Right ventricle myocardium inferior (tissue), 1 donor: Measurements from ENCODE around the gene DNAJA3. TPM values are rescaled to one million over a fixed set of nuclear protein-coding genes. Genes with fewer than 3 reads are reported as not detected.

Experiments
- ATAC-seq: fragments of 200-7000 bp; cut with Tn5 transposase; one replicate; pipeline ENCODE4 v1.9.1; 2020; ENCODE audit warnings: mild to moderate bottlenecking, moderate library complexity
- DNase-seq: peaks from one replicate; pipeline ENCODE4 v3.0.0; 2021; ENCODE audit errors: missing footprints
- intact Hi-C: fragments of 100-400 bp; cut with DNase I; formaldehyde crosslinking; loops from one replicate; pipeline ENCODE4 v1.11.0; 2022
- total RNA-seq: library from RNA; stranded (reverse); fragmentation: NEBNext Ultra II Directional; extraction: Animal tissue kit (Norgen Biotek cat#: 25700); gene quantifications from one replicate; pipeline ENCODE4 v1.2.1, GENCODE V29; 2021
- donor health status: DM: no; HTN: yes; CAD: no; lungs with severe emphysema.

The DNAJA3 gene
- total RNA-seq, 1 donor from 2014 or later: 71.4 TPM

DNA sequence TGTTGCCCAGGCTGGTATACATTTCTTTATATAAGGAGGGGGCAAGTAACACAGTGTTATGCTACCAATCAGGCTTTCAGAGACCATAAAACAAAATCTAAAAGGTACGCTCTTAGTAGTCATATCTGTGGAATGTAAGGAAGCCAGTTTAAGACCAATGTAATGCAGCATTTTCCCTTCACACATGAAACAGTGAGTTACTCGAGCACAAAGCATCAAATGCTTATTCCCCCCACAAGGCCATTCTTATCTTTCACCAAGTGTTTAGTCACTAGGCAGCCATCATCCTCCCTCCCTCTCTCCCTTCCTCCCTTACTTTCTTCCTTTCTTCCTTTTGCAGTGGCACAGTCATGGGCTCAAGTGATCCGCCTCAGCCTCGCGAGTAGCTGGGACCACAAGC, 63.4 kb downstream of the DNAJA3 start:
- DNase-seq (no peak), ATAC-seq (no peak)
- intact Hi-C loops: no loop called here

DNA sequence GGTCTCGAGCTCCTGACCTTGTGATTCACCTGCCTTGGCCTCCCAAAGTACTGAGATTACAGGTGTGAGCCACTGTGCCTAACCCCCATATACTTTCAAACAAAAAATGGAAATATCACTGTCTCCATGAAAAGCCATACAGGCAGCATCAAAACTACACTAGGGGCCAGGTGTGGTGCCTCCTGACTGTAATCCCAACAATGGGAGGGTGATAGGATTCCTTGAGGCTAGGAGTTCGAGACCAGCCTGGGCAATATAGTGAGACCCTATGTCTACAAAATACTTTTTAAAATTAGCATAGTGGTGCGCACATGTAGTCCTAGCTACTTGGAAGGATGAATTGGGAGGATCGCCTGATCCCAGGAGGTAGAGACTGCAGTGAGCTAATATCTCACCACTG, 66.2 kb downstream of the DNAJA3 start:
- DNase-seq (no peak), ATAC-seq (no peak)
- intact Hi-C loops: no loop called here

GRCh38 chr16:4494746-4495490, 69.2 kb downstream of the DNAJA3 start:
- ATAC-seq (no peak), DNase-seq (no peak)
- intact Hi-C loops: no loop called here

- ATAC-seq: no peak
Measured at GRCh38 chr16:4495766-4496165, 70.1 kb downstream of the DNAJA3 start.

DNA sequence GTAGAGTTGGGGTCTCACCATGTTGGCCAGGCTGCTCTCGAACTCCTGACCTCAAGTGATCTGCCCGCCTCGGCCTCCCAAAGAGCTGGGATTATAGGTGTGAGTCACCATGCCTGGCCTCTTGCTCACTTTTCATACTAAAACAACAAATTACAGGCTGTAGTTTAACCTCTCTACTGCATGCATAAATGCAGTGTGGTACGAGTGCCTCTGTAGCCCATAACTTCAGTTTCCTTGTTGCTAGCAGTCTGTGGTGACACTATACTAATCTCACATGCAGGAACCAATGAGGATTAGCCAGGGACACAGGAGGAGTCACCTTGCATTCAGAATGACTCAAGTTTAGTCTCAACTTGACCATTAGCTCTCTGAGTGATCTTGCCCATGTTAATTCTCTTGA, 70.6 kb downstream of the DNAJA3 start:
- ATAC-seq (no peak), DNase-seq (no peak)
- intact Hi-C loops: no loop called here

More at GRCh38 chr16:4495766-4496165, 70.1 kb downstream of the DNAJA3 start:
- DNase-seq: no peak
- intact Hi-C loops: no loop called here

- ATAC-seq (no peak), DNase-seq (no peak)
- intact Hi-C loops: no loop called here
Measured at GRCh38 chr16:4498546-4499195, 73.0 kb downstream of the DNAJA3 start.

DNA sequence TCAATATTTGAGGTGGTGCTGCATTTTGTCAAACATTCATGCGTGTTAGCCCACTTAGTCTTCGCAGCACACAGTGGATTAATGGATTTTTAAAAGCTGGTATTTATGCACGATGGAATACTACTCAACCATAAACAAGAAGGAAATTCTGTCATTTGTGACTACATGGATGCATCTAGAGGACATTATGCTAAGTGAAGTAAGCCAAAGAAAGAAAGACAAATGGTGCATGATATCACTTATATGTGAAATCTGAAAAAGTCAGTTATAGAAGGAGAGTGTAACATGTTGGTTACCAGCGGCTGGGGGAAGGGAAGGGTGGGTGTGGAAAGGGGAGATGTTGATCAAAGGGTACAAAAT, 73.5 kb downstream of the DNAJA3 start:
- no peak for ATAC-seq
- intact Hi-C loops: no loop called here
- no peak for DNase-seq

GRCh38 chr16:4500272-4500671, 74.6 kb downstream of the DNAJA3 start:
- DNase-seq (no peak), ATAC-seq (peak; percentile 83)
- intact Hi-C loops: no loop called here

DNA sequence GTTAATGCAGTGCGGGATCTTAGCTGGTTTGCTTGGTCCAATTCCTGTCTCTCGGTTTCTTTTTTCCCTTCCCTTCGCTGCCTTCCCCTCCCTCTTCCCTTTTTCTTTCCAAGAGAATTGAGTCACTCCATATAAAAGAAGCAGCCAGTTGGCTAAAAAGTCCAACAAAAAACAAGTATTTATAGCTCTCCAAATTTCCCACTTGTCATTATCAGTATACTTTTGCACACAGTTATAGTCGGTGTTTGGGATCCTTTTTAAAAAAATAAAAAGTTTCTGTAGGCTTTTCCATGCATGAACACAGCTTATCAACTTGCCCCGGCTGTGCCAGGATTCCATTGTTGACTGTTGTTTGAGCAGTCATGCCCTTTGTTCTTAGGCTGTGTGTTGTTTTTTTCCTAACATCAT, 75.4 kb downstream of the DNAJA3 start:
- DNase-seq: no peak
- intact Hi-C loops: no loop called here

DNA sequence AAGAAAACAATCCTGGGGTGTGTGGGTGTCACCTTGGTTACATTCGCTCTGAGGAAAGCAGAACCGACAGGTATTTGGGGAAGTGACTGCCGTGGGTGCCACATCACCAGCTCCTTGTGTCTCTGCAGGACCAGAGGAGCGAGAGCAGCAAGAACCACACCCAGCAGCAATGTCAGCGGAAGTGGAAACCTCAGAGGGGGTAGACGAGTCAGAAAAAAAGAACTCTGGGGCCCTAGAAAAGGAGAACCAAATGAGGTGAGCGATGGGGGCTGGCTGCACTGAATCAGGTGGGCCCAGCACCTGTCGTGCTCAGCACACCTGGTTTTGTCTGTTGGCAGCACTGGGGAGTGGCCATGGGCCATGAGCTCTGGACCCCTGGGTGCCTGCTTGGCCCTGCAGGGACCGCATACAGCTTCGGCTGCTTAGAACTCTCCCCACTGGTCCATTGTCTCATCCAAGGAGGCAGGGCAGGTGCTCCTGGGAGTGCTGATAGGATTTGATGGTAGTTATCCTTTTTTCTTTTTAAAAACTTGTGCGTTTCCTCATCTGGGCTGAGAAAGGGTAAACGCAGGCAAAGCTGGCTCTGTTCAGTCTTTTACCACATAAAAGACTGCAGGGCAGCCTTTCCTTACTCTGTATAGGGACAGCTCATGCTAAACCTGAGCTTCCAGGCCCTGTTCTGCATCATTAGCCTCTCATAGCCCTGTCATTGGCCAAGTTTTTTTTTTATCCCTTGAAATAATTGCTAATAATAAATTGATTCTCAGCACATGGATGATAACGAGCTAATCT, 79.9 kb downstream of the DNAJA3 start:
- DNase-seq (peak; percentile 79), ATAC-seq (no peak)
- intact Hi-C loops: loop anchor here (2.0 kb wide), 1 partner anchor 43 kb away; no protein-coding TSS in a partner anchor

More for the DNA sequence above, 75.4 kb downstream of the DNAJA3 start:
- ATAC-seq: peak; percentile 60

Other genes starting within 250 kb of the DNAJA3 start
- 419 TPM for gene SRL, start 183.8 kb upstream of the DNAJA3 start, total RNA-seq
- gene TFAP4, start 152.8 kb upstream of the DNAJA3 start, total RNA-seq: 4.4 TPM
- 16.0 TPM for gene GLIS2, start 109.8 kb upstream of the DNAJA3 start, total RNA-seq
- 73.4 TPM for gene PAM16, start 74.5 kb upstream of the DNAJA3 start, total RNA-seq
- gene VASN, start 54.0 kb upstream of the DNAJA3 start, total RNA-seq: 6.4 TPM
- 11.6 TPM for gene CORO7, start 9.3 kb upstream of the DNAJA3 start, total RNA-seq
- 26.0 TPM for gene NMRAL1, start 48.8 kb downstream of the DNAJA3 start, total RNA-seq
- gene HMOX2, start 50.5 kb downstream of the DNAJA3 start, total RNA-seq: 126 TPM
- gene CDIP1, start 112.9 kb downstream of the DNAJA3 start, total RNA-seq: 46.3 TPM
- gene C16orf96, start 130.5 kb downstream of the DNAJA3 start, total RNA-seq: 0.05 TPM
- 26.2 TPM for gene UBALD1, start 189.0 kb downstream of the DNAJA3 start, total RNA-seq
- 32.2 TPM for gene MGRN1, start 199.0 kb downstream of the DNAJA3 start, total RNA-seq